Fibroblast of lung (primary cell): ENCODE measurements around the gene CFAP70. TPM values are rescaled to one million over a fixed set of nuclear protein-coding genes. Genes with fewer than 3 reads are reported as not detected.
A peak's percentile ranks its signal among the peaks of the same experiment; 100 is the strongest.

Source experiments
- DNase-seq, 2 donors: peaks; one replicate each; pipeline versions ENCODE4 v3.0.0 to v3.0.0-alpha.2; 2010; ENCODE audit warnings: low read depth in 2 of 2
- H2AFZ ChIP-seq: 2 replicates; pipeline ENCODE4 v1.5.1; 2012; ENCODE audit warnings: low read length, control low read depth, inconsistent platforms
- H3K27ac ChIP-seq: 2 replicates; pipeline ENCODE4 v1.5.1; 2011; ENCODE audit warnings: low read length, control low read depth; ENCODE audit not compliant: insufficient read depth
- H3K27me3 ChIP-seq: 2 replicates; pipeline ENCODE4 v1.5.1; 2011; ENCODE audit warnings: mild to moderate bottlenecking, low read length; ENCODE audit not compliant: control insufficient read depth, insufficient read depth
- H3K36me3 ChIP-seq: 2 replicates; pipeline ENCODE4 v1.5.1; 2011; ENCODE audit warnings: low read length; ENCODE audit not compliant: control insufficient read depth, insufficient read depth
- H3K4me1 ChIP-seq: 2 replicates; pipeline ENCODE4 v1.5.1; 2011; ENCODE audit warnings: low read length; ENCODE audit not compliant: control insufficient read depth, insufficient read depth; ENCODE audit errors: extremely low read depth
- H3K4me2 ChIP-seq: 2 replicates; pipeline ENCODE4 v1.5.1; 2011; ENCODE audit warnings: low read length, control low read depth; ENCODE audit not compliant: insufficient read depth; ENCODE audit errors: extremely low read depth
- H3K4me3 ChIP-seq, 4 experiments: fragments of 200-600 bp in 1 of 4; sonication (generic) in 1 of 4; replicated peaks in 1 of 4; 2 replicates each; pipeline ENCODE4 v1.5.1; 2011 to 2016; ENCODE audit warnings: low read length in 4 of 4, low read depth in 3 of 4, mild to moderate bottlenecking in 3 of 4, control low read depth in 2 of 4, inconsistent platforms in 1 of 4, mixed read lengths in 1 of 4; ENCODE audit not compliant: insufficient read depth in 1 of 4; ENCODE audit errors: control extremely low read depth in 1 of 4
- H3K79me2 ChIP-seq: 2 replicates; pipeline ENCODE4 v1.5.1; 2012; ENCODE audit warnings: mild to moderate bottlenecking, low read length, inconsistent platforms; ENCODE audit not compliant: control insufficient read depth, insufficient read depth
- H3K9ac ChIP-seq: 2 replicates; pipeline ENCODE4 v1.5.1; 2011; ENCODE audit warnings: mild to moderate bottlenecking, low read length, control low read depth; ENCODE audit not compliant: insufficient read depth
- H3K9me3 ChIP-seq: 2 replicates; pipeline ENCODE4 v1.5.1; 2012; ENCODE audit warnings: low read depth, low read length; ENCODE audit not compliant: control insufficient read depth, insufficient read depth
- H4K20me1 ChIP-seq: 2 replicates; pipeline ENCODE4 v1.5.1; 2011; ENCODE audit warnings: low read length; ENCODE audit not compliant: control insufficient read depth, insufficient read depth; ENCODE audit errors: extremely low read depth
- EZH2 ChIP-seq: IDR thresholded peaks from 2 replicates; pipeline ENCODE4 v1.5.1; 2012; ENCODE audit warnings: low read length, control low read depth, mild to moderate bottlenecking; ENCODE audit errors: missing control alignments
- polyA plus RNA-seq, 2 donors: library from polyadenylated mRNA; depleted of rRNA in 1 of 2; stranded (reverse) in 1 of 2; unstranded in 1 of 2; fragments of >200 nt; gene quantifications; 2 replicates each; pipeline ENCODE4 v1.2.1, GENCODE V29; 2011 to 2012; ENCODE audit warnings: missing spikeins in 1 of 2
- total RNA-seq: library from RNA; depleted of rRNA; stranded (reverse); fragments of >200 nt; gene quantifications from 2 replicates; pipeline ENCODE4 v1.2.1, GENCODE V29; 2014
- TF ChIP-seq, protein P1 (sequence below), 2 donors: IDR thresholded peaks in 1 of 2; conservative IDR thresholded peaks in 1 of 2; 1 replicate in 1 of 2; 2 replicates in 1 of 2; pipeline ENCODE4 v1.5.1; 2011 to 2012; ENCODE audit warnings: low read length in 2 of 2, control low read depth in 1 of 2, inconsistent platforms in 1 of 2, low read depth in 1 of 2, mild to moderate bottlenecking in 1 of 2

Gene CFAP70
- total and polyA plus RNA-seq, 2 donors (not counting 1 experiment from before 2014, with no cell fraction given) = 0.19 to 1.3 TPM

DNA sequence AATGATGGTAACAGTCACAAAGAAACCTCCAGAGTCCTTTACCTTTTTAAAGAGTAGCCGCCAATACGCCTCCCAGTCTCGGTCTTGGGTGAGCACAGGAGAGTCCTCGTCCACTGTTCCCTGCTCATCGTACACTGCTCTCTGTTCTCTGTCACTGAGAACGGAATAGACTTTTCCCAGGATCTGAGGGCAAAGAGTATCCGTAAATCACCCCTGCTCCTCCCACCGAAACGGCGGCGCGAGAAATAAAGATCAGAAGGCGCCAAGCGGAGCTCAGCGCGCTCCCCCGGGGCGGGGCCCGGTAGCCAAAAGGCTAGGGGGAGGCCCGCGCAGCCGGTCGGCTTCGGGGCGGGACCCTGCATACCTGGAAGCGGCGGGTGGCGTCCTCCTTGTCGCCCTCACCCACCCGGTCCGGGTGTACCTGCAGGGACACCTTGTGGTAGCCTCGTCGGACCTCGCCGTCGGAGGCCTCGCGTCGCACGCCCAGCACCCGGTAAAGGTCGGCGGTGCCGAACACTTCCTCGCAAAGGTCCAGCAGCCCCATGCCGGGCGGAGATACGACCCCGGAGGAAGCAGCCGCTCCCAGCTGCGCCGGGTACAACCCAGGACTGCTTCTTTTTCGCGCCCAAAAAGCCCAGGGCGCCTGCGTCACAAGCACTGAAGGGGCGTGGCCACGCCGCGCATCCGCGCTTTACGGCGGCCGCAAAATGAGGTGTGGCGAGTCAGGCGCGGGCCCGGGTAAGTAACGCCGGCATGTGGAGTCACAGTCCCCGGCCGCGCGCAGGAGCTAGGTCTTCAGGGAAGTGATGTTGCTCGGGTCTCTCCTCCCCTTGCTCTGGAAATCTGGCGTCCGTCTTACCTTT is 111.8 kb downstream of the CFAP70 start, which contains the start of gene DNAJC9:
DNAJC9 (minus strand) TSS at position 610 of the 863 bp plus-strand sequence; CDS start at position 544, 66 bp downstream.
- peak; percentile 92 for DNase-seq
- no peak for TF ChIP-seq EZH2
- TF ChIP-seq, protein P1, sequence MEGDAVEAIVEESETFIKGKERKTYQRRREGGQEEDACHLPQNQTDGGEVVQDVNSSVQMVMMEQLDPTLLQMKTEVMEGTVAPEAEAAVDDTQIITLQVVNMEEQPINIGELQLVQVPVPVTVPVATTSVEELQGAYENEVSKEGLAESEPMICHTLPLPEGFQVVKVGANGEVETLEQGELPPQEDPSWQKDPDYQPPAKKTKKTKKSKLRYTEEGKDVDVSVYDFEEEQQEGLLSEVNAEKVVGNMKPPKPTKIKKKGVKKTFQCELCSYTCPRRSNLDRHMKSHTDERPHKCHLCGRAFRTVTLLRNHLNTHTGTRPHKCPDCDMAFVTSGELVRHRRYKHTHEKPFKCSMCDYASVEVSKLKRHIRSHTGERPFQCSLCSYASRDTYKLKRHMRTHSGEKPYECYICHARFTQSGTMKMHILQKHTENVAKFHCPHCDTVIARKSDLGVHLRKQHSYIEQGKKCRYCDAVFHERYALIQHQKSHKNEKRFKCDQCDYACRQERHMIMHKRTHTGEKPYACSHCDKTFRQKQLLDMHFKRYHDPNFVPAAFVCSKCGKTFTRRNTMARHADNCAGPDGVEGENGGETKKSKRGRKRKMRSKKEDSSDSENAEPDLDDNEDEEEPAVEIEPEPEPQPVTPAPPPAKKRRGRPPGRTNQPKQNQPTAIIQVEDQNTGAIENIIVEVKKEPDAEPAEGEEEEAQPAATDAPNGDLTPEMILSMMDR (conservative IDR thresholded peaks at IDR 0.05 in 1 of 2, IDR thresholded peaks at IDR 0.05 in 1 of 2; ENCODE audit: low read depth in 1 of 2, low read length in 2 of 2) = no peak
- H2AFZ ChIP-seq = peak within 1 kb of the TSS; percentile 59
- H3K36me3 ChIP-seq = peaks cover 5% of the 10 kb centered on the region
- H3K79me2 ChIP-seq = peaks cover 48% of the 10 kb centered on the region
- H3K4me1 ChIP-seq = peaks cover 8% of the 10 kb centered on the region
- peak within 1 kb of the TSS; percentile 76 to 93 (median 86) for H3K4me3 ChIP-seq
- H4K20me1 ChIP-seq = no peaks in the 10 kb centered on the region
- H3K4me2 ChIP-seq = peak within 1 kb of the TSS; percentile 90
- peak within 1 kb of the TSS; percentile 84 for H3K27ac ChIP-seq
- no peaks in the 10 kb centered on the region for H3K9me3 ChIP-seq
- peak within 1 kb of the TSS; percentile 78 for H3K9ac ChIP-seq
- H3K27me3 ChIP-seq = no peaks in the 10 kb centered on the region

DNA sequence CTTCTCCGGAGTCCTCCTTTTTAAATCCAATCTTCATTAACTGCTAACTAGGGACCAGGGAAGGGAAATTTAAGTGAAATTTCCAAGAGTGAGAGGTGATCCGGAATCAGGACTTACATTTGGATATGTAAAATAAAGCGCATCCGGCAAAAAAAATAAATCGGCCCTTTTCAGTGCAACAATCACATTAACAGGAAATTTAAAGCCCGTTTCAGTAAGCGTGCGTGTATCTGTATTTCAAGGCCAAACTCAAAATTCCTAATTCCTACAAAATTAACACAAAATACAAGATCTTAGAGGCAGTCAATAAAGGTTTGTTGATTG is 112.4 kb downstream of the CFAP70 start:
- Histone ChIP-seq H3K4me2 (peak overlapping the region; percentile 53), H3K27ac (peak overlapping the region; percentile 84), H4K20me1 (no peaks in the 10 kb centered on the region), H2AFZ (no peak overlapping the region), H3K4me1 (peaks cover 8% of the 10 kb centered on the region), H3K4me3 (peak overlapping the region; percentile 76 to 93 (median 86)), H3K27me3 (no peaks in the 10 kb centered on the region), H3K9ac (peak overlapping the region; percentile 78), H3K9me3 (no peaks in the 10 kb centered on the region), H3K79me2 (peaks cover 42% of the 10 kb centered on the region), H3K36me3 (peaks cover 5% of the 10 kb centered on the region)
- TF ChIP-seq EZH2 = no peak
- TF ChIP-seq, protein P1 (conservative IDR thresholded peaks at IDR 0.05 in 1 of 2, IDR thresholded peaks at IDR 0.05 in 1 of 2; ENCODE audit: low read depth in 1 of 2, low read length in 2 of 2) = no peak
- peak in 1 of 2 donors; percentile 11 for DNase-seq

DNA sequence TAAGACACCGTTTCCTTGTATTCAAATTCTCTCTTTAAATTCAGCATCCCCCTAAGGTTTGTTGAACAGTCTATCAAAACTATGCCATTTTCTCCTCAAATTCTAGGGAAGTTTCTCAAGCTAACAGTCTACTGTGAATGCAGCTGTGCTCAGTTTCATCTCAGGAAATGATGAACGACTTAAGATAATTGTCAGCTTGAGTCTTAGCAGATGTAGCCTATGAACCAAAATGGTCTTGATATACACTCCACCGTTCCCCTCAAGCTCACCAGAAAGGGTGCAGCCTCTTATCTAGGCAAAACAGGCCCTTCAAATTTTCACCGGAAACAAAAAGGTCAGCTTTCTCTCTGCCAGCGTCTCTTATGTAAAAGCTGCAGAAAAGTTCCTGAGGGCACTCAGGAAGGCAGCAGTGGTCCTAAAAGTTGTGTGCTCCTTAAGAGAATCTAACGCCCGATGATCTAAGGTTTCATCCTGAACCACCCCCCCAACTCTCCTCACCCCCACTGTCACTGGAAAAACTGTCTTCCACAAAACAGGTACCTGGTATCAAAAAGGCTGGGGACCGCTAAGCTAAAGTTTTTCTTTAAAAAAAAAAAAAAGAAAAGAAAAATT is 113.7 kb downstream of the CFAP70 start:
- Histone ChIP-seq H4K20me1 (no peaks in the 10 kb centered on the region), H3K9ac (no peak overlapping the region), H3K27ac (no peak overlapping the region), H3K4me3 (peak overlapping the region; percentile 25 to 93 (median 82)), H3K36me3 (peaks cover 2% of the 10 kb centered on the region), H3K4me2 (peak overlapping the region; percentile 76), H3K27me3 (no peaks in the 10 kb centered on the region), H3K4me1 (peaks cover 8% of the 10 kb centered on the region), H3K9me3 (no peaks in the 10 kb centered on the region), H2AFZ (no peak overlapping the region), H3K79me2 (peaks cover 30% of the 10 kb centered on the region)
- DNase-seq = no peak
- no peak for TF ChIP-seq EZH2
- TF ChIP-seq, protein P1 (conservative IDR thresholded peaks at IDR 0.05 in 1 of 2, IDR thresholded peaks at IDR 0.05 in 1 of 2; ENCODE audit: low read depth in 1 of 2, low read length in 2 of 2) = no peak
